Measurements from ENCODE around the gene YPEL3.

- TF ChIP-seq CTCF (IDR thresholded peaks at IDR 0.05; ENCODE audit: low read length) (no peak), EZH2 (IDR thresholded peaks at IDR 0.05; ENCODE audit: borderline replicate concordance, low read length) (no peak)
Observed at GRCh38 chr16:30113031-30113710, 17.2 kb upstream of the YPEL3 start, which contains the start of gene GDPD3.
